AG09319 (cell line): Measurements from ENCODE around the gene FMN1.

Source experiments
- DNase-seq: peaks from one replicate; pipeline ENCODE4 v3.0.0-alpha.2; 2010; ENCODE audit warnings: low read depth; ENCODE audit errors: extremely low read depth
- TF ChIP-seq, protein P1 (sequence below): IDR thresholded peaks from 2 replicates; pipeline ENCODE4 v1.5.1; 2011; ENCODE audit warnings: low read depth, mild to moderate bottlenecking, inconsistent platforms, low read length, moderate library complexity

FMN1 gene

GRCh38 chr15:32737304-32737703 lies 457.2 kb downstream of the FMN1 start:
- no peak for DNase-seq
- TF ChIP-seq, protein P1, sequence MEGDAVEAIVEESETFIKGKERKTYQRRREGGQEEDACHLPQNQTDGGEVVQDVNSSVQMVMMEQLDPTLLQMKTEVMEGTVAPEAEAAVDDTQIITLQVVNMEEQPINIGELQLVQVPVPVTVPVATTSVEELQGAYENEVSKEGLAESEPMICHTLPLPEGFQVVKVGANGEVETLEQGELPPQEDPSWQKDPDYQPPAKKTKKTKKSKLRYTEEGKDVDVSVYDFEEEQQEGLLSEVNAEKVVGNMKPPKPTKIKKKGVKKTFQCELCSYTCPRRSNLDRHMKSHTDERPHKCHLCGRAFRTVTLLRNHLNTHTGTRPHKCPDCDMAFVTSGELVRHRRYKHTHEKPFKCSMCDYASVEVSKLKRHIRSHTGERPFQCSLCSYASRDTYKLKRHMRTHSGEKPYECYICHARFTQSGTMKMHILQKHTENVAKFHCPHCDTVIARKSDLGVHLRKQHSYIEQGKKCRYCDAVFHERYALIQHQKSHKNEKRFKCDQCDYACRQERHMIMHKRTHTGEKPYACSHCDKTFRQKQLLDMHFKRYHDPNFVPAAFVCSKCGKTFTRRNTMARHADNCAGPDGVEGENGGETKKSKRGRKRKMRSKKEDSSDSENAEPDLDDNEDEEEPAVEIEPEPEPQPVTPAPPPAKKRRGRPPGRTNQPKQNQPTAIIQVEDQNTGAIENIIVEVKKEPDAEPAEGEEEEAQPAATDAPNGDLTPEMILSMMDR, result no peak

DNA sequence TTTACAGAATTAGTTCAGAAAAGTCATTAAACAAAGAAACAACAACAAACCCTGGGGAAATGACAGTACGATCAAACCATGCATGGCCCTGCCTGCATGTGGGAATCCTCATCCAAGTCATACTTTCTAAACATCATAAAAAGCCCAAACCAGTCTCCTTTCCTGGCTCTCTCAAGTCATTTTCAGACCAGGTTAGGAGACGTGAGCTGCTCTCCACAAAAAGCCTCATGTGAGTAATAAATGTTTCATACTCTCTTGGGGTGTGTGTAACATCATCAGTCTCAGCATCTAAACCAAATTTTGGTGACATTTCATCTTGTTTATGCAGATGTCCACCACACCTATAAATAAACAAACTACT lies 457.8 kb downstream of the FMN1 start:
- TF ChIP-seq, protein P1, result no peak
- no peak for DNase-seq

DNA sequence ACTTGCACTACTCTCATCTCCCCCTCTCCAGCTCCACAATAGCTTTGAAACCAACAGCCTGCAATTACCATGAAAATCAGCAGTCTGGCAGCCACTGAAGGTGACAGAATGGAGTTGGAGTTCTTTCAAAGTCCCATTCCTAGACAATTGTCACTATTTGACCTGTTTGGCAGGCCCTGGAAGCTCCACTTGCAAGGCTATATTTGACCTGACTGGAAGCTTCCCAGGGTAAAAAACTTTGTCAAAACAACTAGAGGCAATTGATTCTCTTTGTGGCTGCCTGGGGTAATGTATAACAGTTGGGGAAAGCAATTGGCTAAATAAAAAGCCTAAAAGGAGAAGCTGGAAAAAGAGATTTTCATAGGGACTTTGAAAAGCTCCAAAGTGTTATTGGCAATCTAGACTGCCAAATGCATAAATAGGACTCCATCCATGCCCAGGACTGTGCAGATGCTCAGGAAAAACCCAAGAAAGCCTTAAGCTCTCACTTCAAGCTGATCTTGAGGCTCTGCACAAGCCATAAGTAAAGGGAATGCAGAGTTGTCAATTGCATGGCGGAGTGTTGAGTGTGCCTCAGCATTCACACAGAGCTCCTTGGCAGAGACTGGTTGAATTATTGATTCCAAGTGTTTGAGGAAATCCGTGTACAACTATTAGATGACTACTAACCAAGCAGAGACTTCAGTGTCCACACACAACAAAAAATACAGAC lies 458.4 kb downstream of the FMN1 start:
- DNase-seq, result no peak
- TF ChIP-seq, protein P1, result no peak

DNA sequence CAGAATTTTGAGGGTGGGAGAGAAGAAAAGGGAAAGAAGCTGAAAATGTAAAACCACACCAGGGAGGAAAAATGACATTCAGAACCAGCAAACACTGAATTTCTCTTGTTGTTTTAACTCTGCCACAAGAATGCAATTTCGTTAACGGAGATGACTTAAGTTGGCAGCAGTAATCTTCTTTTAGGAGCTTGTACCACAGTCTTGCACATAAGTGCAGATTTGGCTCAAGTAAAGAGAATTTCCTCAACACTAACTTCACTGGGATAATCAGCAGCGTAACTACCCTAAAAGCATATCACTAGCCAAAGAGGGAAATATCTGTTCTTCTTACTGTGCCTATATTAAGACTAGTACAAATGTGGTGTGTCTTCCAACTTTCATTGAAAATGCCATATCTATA lies 461.2 kb downstream of the FMN1 start:
- TF ChIP-seq, protein P1, result no peak
- DNase-seq, result no peak

DNA sequence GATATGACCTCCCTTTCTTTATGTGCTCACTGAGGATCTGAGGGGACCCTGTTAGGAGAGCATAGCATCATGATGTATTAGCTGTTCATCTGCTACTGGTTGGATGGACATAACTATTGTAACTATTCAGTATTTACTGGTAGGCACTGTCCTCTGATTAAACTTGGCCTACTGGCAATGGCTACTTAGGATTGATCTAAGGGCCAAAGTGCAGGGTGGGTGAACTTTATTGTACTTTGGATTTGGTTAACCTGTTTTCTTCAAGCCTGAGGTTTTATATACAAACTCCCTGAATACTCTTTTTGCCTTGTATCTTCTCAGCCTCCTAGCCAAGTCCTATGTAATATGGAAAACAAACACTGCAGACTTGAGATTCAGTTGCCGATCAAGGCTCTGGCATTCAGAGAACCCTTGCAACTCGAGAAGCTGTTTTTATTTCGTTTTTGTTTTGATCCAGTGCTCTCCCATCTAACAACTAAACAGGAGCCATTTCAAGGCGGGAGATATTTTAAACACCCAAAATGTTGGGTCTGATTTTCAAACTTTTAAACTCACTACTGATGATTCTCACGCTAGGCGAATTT lies 461.8 kb downstream of the FMN1 start:
- TF ChIP-seq, protein P1, result no peak
- DNase-seq, result no peak

GRCh38 chr15:32730677-32731654 lies 463.5 kb downstream of the FMN1 start:
- DNase-seq, result no peak
- TF ChIP-seq, protein P1, result no peak
